Measurements from ENCODE around the gene AGO1.
"Not testable (repeated sequence)": the region's sequence is repeated elsewhere in the genome, so short reads cannot be mapped to it uniquely, and the experiment has no call there.

AGO1 gene

GRCh38 chr1:35962952-35963351 lies 79.9 kb downstream of the AGO1 start:
- Histone ChIP-seq H3K4me1 (ENCODE audit: control insufficient read depth, insufficient read depth, low read length) (no peaks in the 10 kb centered on the region), H3K27me3 (ENCODE audit: control insufficient read depth, insufficient read depth, low read length) (no peaks in the 10 kb centered on the region), H3K4me3 (ENCODE audit: low read length) (no peak overlapping the region), H3K9ac (ENCODE audit: low read length) (no peak overlapping the region), H3K36me3 (ENCODE audit: control insufficient read depth, insufficient read depth, low read length) (no peaks in the 10 kb centered on the region), H3K9me3 (ENCODE audit: control insufficient read depth, low read length) (no peaks in the 10 kb centered on the region)

GRCh38 chr1:35964277-35964676 lies 81.3 kb downstream of the AGO1 start:
- H3K4me3 ChIP-seq (ENCODE audit: low read length); H3K9me3 ChIP-seq (ENCODE audit: control insufficient read depth, low read length); H3K27me3 ChIP-seq (ENCODE audit: control insufficient read depth, insufficient read depth, low read length); H3K4me1 ChIP-seq (ENCODE audit: control insufficient read depth, insufficient read depth, low read length); H3K9ac ChIP-seq (ENCODE audit: low read length); H3K36me3 ChIP-seq (ENCODE audit: control insufficient read depth, insufficient read depth, low read length): not testable (repeated sequence)

- no peaks in the 10 kb centered on the region for H3K4me1 ChIP-seq (ENCODE audit: control insufficient read depth, insufficient read depth, low read length)
- no peak overlapping the region for H3K9ac ChIP-seq (ENCODE audit: low read length)
- H3K4me3 ChIP-seq (ENCODE audit: low read length), result no peak overlapping the region
- H3K36me3 ChIP-seq (ENCODE audit: control insufficient read depth, insufficient read depth, low read length), result no peaks in the 10 kb centered on the region
- no peaks in the 10 kb centered on the region for H3K27me3 ChIP-seq (ENCODE audit: control insufficient read depth, insufficient read depth, low read length)
- no peaks in the 10 kb centered on the region for H3K9me3 ChIP-seq (ENCODE audit: control insufficient read depth, low read length)
Measured at GRCh38 chr1:35968396-35968795, 85.4 kb downstream of the AGO1 start.

GRCh38 chr1:35971601-35972000 lies 88.6 kb downstream of the AGO1 start:
- Histone ChIP-seq H3K9ac (ENCODE audit: low read length) (no peak overlapping the region), H3K4me3 (ENCODE audit: low read length) (no peak overlapping the region), H3K36me3 (ENCODE audit: control insufficient read depth, insufficient read depth, low read length) (no peaks in the 10 kb centered on the region), H3K9me3 (ENCODE audit: control insufficient read depth, low read length) (no peaks in the 10 kb centered on the region), H3K4me1 (ENCODE audit: control insufficient read depth, insufficient read depth, low read length) (no peaks in the 10 kb centered on the region), H3K27me3 (ENCODE audit: control insufficient read depth, insufficient read depth, low read length) (no peaks in the 10 kb centered on the region)

GRCh38 chr1:35972631-35973030 lies 89.6 kb downstream of the AGO1 start:
- not testable (repeated sequence) for H3K9me3 ChIP-seq (ENCODE audit: control insufficient read depth, low read length); H3K36me3 ChIP-seq (ENCODE audit: control insufficient read depth, insufficient read depth, low read length); H3K9ac ChIP-seq (ENCODE audit: low read length); H3K27me3 ChIP-seq (ENCODE audit: control insufficient read depth, insufficient read depth, low read length); H3K4me3 ChIP-seq (ENCODE audit: low read length); H3K4me1 ChIP-seq (ENCODE audit: control insufficient read depth, insufficient read depth, low read length)

- H3K9me3 ChIP-seq (ENCODE audit: control insufficient read depth, low read length), result no peaks in the 10 kb centered on the region
- H3K9ac ChIP-seq (ENCODE audit: low read length), result no peak overlapping the region
- H3K4me1 ChIP-seq (ENCODE audit: control insufficient read depth, insufficient read depth, low read length), result no peaks in the 10 kb centered on the region
- H3K36me3 ChIP-seq (ENCODE audit: control insufficient read depth, insufficient read depth, low read length), result no peaks in the 10 kb centered on the region
- no peak overlapping the region for H3K4me3 ChIP-seq (ENCODE audit: low read length)
- no peaks in the 10 kb centered on the region for H3K27me3 ChIP-seq (ENCODE audit: control insufficient read depth, insufficient read depth, low read length)
Measured at GRCh38 chr1:35980090-35980489, 97.1 kb downstream of the AGO1 start.
